ENCODE data around the gene GXYLT1.
"Not testable (repeated sequence)": the region's sequence is repeated elsewhere in the genome, so short reads cannot be mapped to it uniquely, and the experiment has no call there.

GXYLT1 gene

DNA sequence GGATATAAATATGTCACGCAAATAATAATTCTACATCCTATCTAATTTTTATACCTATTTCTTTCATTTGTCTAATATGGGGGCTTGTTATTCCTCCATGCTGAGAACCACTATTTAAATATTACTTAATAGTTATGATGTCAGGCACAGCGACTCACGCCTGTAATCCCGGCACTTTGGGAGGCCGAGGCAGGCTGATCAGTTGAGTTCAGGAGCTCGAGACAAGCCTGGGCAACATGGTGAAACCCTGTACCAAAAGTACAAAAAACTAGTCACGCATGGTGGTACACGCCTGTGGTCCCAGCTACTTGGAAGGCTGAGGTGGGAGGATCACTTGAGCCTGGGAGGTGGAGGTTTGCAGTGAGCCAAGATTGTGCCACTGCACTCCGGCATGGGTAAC is 45.2 kb downstream of the GXYLT1 start:
- DNase-seq: no peak

- DNase-seq: no peak
Observed at GRCh38 chr12:42097971-42098370, 46.7 kb downstream of the GXYLT1 start.

GRCh38 chr12:42094277-42094676 is 50.4 kb downstream of the GXYLT1 start:
- DNase-seq: no peak

DNA sequence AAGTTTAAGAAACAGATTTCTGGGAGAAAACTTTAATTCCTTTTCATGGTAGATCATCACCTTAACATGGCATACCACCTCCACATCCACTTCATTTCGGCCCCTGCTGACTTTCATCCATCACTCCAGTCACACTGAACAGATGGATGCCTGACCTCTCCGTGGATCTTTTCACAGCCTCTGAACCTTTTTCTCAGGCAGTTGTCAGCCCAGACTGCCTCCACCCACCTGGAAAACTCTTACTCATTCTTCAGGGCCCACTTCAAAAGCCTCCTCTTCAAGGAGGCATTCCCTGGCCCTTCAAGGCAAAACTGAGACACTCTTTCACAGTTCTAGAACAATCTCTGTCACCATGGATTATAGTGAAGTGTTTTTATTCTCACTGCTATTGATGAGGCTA is 52.9 kb downstream of the GXYLT1 start:
- DNase-seq: no peak

GRCh38 chr12:42090899-42091298 is 53.8 kb downstream of the GXYLT1 start:
- DNase-seq: no peak

GRCh38 chr12:42086031-42086430 is 58.6 kb downstream of the GXYLT1 start:
- DNase-seq: no peak

DNA sequence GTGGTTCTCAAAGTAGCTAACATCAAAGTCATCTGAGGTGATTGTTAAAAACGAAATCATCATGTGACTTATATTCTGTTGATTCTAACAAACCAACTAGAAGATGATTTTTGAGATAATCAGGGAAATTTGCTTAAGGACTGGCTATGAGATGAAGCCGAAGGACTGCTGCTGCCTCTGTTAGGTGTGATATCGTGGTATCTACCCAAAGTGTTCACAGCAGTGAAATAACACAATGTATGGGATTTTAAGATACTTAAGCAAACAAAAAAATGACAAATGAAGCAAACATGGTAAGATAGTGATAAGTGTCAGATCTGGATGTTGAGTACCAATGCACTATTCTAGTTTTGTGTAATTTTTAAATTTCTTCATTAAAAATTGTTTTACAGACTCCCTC is 59.1 kb downstream of the GXYLT1 start:
- DNase-seq: no peak

- DNase-seq: no peak
Observed at GRCh38 chr12:42084522-42084921, 60.2 kb downstream of the GXYLT1 start.

DNA sequence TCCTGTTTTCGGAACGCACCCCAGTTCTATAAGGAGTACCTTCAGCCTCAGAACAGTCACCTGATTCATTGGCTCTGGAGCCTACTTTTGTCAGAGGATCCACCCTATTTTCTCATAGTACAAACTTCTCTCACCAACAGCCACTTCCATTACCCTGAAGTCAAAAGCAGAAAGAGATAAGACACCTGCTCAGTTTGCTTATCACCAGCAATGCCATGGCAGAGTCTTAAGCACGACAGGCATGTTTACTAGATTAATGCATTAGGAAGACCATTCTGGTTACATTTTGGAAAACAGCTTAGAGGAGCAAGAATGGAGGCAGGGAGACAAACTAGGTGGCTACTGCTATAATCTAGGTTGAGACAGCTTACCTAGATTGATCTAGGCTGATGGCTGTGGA is 67.7 kb downstream of the GXYLT1 start:
- DNase-seq: no peak

- no peak for DNase-seq
Observed at GRCh38 chr12:42070036-42070435, 74.6 kb downstream of the GXYLT1 start.

DNA sequence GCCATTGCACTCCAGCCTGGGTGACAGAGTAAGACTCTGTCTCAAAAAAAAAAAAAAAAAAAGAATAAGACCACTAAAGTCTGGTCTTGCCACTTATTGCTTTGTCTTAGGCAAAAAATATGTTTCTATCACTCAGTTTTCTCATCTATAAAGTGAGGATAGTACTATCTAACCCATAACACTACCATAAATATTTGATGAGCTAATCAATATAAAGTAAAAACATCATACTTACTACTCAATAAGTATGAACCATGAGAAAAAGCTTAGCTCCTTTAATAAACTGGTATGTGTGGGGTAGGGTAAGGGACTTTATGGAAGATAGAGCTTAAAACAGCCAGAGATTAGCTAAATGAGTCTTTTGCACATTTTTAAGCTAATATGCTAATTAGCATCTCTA is 85.5 kb downstream of the GXYLT1 start:
- no peak for DNase-seq

- DNase-seq: no peak
Observed at GRCh38 chr12:42056130-42056529, 88.5 kb downstream of the GXYLT1 start.

- no peak for DNase-seq
Observed at GRCh38 chr12:42053456-42053855, 91.2 kb downstream of the GXYLT1 start.

- DNase-seq: not testable (repeated sequence)
Observed at GRCh38 chr12:42048980-42049379, 95.7 kb downstream of the GXYLT1 start.

- no peak for DNase-seq
Observed at GRCh38 chr12:42039577-42039976, 105.1 kb downstream of the GXYLT1 start.

DNA sequence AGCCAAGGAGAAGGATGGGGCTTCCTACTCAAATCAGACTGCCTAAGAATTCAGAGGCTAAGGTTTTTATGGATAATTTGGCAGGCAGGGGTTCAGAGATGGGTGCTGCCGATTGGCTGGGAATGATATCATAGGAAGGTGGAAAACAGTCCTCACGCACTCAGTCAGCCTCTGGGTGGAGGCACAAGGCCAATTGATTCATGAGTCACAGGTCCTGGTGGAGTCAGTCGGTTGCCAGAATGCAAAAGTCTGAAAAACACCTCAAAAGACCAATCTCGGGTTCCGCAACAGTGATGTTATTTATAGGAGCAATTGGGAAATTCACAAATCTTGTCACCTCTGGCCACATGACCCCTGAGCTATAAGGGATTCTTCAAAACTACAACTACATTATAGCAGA is 105.5 kb downstream of the GXYLT1 start:
- DNase-seq: no peak

DNA sequence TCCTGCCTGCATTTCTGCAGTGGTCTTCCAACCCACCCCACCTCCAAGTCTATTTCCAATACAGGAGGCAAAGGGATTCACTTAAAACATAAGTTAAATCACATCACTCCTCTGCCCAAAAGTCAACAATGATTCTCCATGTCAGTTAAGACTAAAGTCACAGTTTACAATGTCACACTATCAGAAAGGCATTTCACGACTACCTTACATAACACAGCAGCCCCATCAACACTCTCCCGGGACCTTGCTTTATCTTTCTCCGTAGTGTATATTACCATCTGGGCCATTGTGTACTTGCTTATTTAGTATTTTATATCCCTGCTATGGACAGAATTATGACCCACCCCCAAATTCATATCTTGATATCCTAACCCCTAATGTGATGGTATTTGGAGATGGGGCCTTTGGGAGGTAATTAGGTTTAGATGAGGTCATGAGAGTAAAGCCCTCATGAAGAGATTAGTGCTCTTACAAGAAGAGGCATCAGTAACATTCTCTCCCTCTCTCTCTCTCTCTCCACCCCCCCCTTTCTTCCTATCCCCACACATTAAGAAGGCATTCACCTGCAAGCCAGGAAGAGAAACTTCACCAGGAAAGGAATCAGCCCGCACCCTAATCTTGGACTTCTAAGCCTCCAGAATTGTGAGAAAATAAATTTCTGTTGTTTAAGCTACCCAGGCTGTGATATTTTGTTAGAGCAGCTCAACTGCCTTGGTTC is 112.7 kb downstream of the GXYLT1 start:
- DNase-seq: no peak
